ENCODE measurements around the gene SCAPER. TPM values are rescaled to one million over a fixed set of nuclear protein-coding genes. Genes with fewer than 3 reads are reported as not detected.
"Not testable (repeated sequence)": the region's sequence is repeated elsewhere in the genome, so short reads cannot be mapped to it uniquely, and the experiment has no call there.

The SCAPER gene
- total and polyA plus RNA-seq, 8 donors: 4.9 to 136 (median 18.2) TPM

- no peaks in the 10 kb centered on the region for H3K9me3 ChIP-seq
- H3K27ac ChIP-seq: no peak overlapping the region
- H3K4me1 ChIP-seq: peaks cover 0 to 33% (median 3%) of the 10 kb centered on the region in 4 donors
- WGBS, 5 donors: 81 to 90% (median 87%) methylated on average over 4 of the region's 4 CpGs
- intact Hi-C loops (cut with DNase I; ENCODE audit: low total_unique reads): no loop called here
- TF ChIP-seq POLR2AphosphoS5 (IDR thresholded peaks at IDR 0.05) (no peak), CTCF (IDR thresholded peaks at IDR 0.05) (no peak), EP300 (IDR thresholded peaks at IDR 0.05) (no peak), POLR2A (IDR thresholded peaks at IDR 0.05) (no peak)
- DNase-seq: no peak
- no peak overlapping the region for H3K4me3 ChIP-seq
- H3K36me3 ChIP-seq: peaks cover 0 to 7% (median 1%) of the 10 kb centered on the region in 4 donors
- no peaks in the 10 kb centered on the region for H3K27me3 ChIP-seq
These were observed 43.2 kb downstream of the SCAPER start for GRCh38 chr15:76861815-76862397.

- intact Hi-C loops (cut with DNase I; ENCODE audit: low total_unique reads): no loop called here
- peaks cover 0 to 23% (median 0%) of the 10 kb centered on the region in 4 donors for H3K4me1 ChIP-seq
- DNase-seq: no peak
- no peak overlapping the region for H3K4me3 ChIP-seq
- no peak overlapping the region for H3K27ac ChIP-seq
- H3K9me3 ChIP-seq: no peaks in the 10 kb centered on the region
- H3K27me3 ChIP-seq: no peaks in the 10 kb centered on the region
- TF ChIP-seq POLR2AphosphoS5 (IDR thresholded peaks at IDR 0.05): no peak
- TF ChIP-seq CTCF (IDR thresholded peaks at IDR 0.05): no peak
- no peak for TF ChIP-seq EP300 (IDR thresholded peaks at IDR 0.05)
- TF ChIP-seq POLR2A (IDR thresholded peaks at IDR 0.05): no peak
- H3K36me3 ChIP-seq: peaks cover 0 to 16% (median 14%) of the 10 kb centered on the region in 4 donors
These were observed 44.9 kb downstream of the SCAPER start for GRCh38 chr15:76860201-76860600.

GRCh38 chr15:76850367-76850766 lies 54.8 kb downstream of the SCAPER start:
- H3K36me3 ChIP-seq: peaks cover 0 to 60% (median 41%) of the 10 kb centered on the region in 4 donors
- H3K27me3 ChIP-seq; H3K27ac ChIP-seq; H3K4me1 ChIP-seq; DNase-seq; intact Hi-C loops (cut with DNase I; ENCODE audit: low total_unique reads); H3K4me3 ChIP-seq: not testable (repeated sequence)
- H3K9me3 ChIP-seq: peaks cover 0 to 22% (median 14%) of the 10 kb centered on the region in 4 donors

GRCh38 chr15:76846782-76847181 lies 58.4 kb downstream of the SCAPER start:
- H3K27me3 ChIP-seq: no peaks in the 10 kb centered on the region
- H3K4me1 ChIP-seq: peaks cover 0 to 4% (median 0%) of the 10 kb centered on the region in 4 donors
- 43 to 65% (median 57%) methylated on average over 1 of the region's 1 CpG for WGBS, 5 donors
- TF ChIP-seq EP300 (IDR thresholded peaks at IDR 0.05) (no peak), POLR2AphosphoS5 (IDR thresholded peaks at IDR 0.05) (no peak), POLR2A (IDR thresholded peaks at IDR 0.05) (no peak), CTCF (IDR thresholded peaks at IDR 0.05) (no peak)
- intact Hi-C loops (cut with DNase I; ENCODE audit: low total_unique reads): no loop called here
- H3K36me3 ChIP-seq: peaks cover 0 to 27% (median 22%) of the 10 kb centered on the region in 4 donors
- no peak for DNase-seq
- no peak overlapping the region for H3K27ac ChIP-seq
- H3K4me3 ChIP-seq: no peak overlapping the region
- peaks cover 0 to 14% (median 4%) of the 10 kb centered on the region in 4 donors for H3K9me3 ChIP-seq

- WGBS, 5 donors: 85 to 92% (median 91%) methylated on average over 3 of the region's 3 CpGs
- Histone ChIP-seq H3K4me3 (no peak overlapping the region), H3K4me1 (peaks cover 0 to 4% (median 0%) of the 10 kb centered on the region in 4 donors), H3K36me3 (peaks cover 0 to 4% (median 1%) of the 10 kb centered on the region in 4 donors), H3K27me3 (no peaks in the 10 kb centered on the region), H3K9me3 (no peaks in the 10 kb centered on the region), H3K27ac (no peak overlapping the region)
- DNase-seq: no peak
- intact Hi-C loops (cut with DNase I; ENCODE audit: low total_unique reads): no loop called here
- TF ChIP-seq EP300 (IDR thresholded peaks at IDR 0.05) (no peak), POLR2A (IDR thresholded peaks at IDR 0.05) (no peak), POLR2AphosphoS5 (IDR thresholded peaks at IDR 0.05) (no peak), CTCF (IDR thresholded peaks at IDR 0.05) (no peak)
These were observed 61.0 kb downstream of the SCAPER start for GRCh38 chr15:76844096-76844495.
